Measurements from ENCODE around the gene PCDHA7. TPM values are rescaled to one million over a fixed set of nuclear protein-coding genes. Genes with fewer than 3 reads are reported as not detected.
A peak's percentile ranks its signal among the peaks of the same experiment; 100 is the strongest.
"Not testable (repeated sequence)": the region's sequence is repeated elsewhere in the genome, so short reads cannot be mapped to it uniquely, and the experiment has no call there.

PCDHA7 gene
- total RNA-seq, 1 experiment from 2014 or later = 0.28 TPM

DNA sequence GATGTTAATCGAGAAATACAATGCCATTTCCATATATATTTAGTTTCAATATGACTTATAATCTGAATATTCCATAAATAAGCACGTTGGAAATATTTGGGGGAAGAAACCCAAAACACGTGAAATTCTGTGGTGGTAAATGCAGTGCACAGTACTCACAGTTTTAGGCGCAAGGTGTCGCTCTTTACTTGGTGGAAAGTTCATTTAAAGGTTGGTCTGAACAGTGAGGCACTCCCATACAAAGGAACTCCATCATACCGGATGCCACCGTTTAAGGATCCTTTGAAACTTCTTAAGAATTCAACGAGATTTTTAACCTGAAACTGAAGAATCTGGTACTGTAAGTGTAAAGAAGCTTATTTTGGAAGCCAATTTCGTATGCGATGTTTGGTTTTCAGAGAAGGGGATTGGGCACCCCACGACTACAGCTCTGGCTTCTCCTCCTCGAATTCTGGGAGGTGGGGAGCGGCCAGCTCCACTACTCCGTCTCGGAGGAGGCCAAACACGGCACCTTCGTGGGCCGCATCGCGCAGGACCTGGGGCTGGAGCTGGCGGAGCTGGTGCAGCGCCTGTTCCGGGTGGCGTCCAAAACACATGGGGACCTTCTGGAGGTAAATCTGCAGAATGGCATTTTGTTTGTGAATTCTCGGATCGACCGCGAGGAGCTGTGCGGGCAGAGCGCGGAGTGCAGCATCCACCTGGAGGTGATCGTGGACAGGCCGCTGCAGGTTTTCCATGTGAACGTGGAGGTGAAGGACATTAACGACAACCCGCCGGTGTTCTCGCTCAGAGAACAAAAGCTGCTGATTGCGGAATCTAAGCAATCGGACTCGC is 34.9 kb downstream of the PCDHA7 start, which contains the start of gene PCDHA11:
Gene PCDHA11 (plus strand): TSS at position 237 of the 834 bp plus-strand sequence. CDS start 147 bp downstream, at position 384.
- no peaks in the 10 kb centered on the region for H3K36me3 ChIP-seq (replicated peaks; ENCODE audit: control insufficient read depth, insufficient read depth, low read length)
- peak within 1 kb of the TSS; percentile 47 for H3K4me3 ChIP-seq (ENCODE audit: insufficient read depth, low read depth, low read length)
- DNase-seq = peak; percentile 81
- no peaks in the 10 kb centered on the region for H3K27me3 ChIP-seq (ENCODE audit: control insufficient read depth, insufficient read depth, low read length)

DNA sequence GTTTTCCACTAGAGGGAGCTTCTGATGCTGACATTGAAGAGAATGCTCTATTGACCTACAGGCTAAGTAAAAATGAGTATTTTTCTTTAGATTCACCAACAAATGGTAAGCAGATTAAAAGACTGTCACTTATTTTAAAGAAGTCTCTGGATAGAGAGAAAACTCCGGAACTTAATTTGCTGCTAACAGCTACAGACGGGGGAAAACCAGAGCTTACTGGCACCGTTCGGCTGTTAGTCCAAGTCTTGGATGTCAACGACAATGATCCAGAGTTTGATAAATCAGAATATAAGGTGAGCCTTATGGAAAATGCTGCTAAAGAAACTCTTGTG is 35.5 kb downstream of the PCDHA7 start:
- H3K36me3 ChIP-seq (replicated peaks; ENCODE audit: control insufficient read depth, insufficient read depth, low read length) = no peaks in the 10 kb centered on the region
- no peak for DNase-seq
- peak overlapping the region; percentile 47 for H3K4me3 ChIP-seq (ENCODE audit: insufficient read depth, low read depth, low read length)
- no peaks in the 10 kb centered on the region for H3K27me3 ChIP-seq (ENCODE audit: control insufficient read depth, insufficient read depth, low read length)

DNA sequence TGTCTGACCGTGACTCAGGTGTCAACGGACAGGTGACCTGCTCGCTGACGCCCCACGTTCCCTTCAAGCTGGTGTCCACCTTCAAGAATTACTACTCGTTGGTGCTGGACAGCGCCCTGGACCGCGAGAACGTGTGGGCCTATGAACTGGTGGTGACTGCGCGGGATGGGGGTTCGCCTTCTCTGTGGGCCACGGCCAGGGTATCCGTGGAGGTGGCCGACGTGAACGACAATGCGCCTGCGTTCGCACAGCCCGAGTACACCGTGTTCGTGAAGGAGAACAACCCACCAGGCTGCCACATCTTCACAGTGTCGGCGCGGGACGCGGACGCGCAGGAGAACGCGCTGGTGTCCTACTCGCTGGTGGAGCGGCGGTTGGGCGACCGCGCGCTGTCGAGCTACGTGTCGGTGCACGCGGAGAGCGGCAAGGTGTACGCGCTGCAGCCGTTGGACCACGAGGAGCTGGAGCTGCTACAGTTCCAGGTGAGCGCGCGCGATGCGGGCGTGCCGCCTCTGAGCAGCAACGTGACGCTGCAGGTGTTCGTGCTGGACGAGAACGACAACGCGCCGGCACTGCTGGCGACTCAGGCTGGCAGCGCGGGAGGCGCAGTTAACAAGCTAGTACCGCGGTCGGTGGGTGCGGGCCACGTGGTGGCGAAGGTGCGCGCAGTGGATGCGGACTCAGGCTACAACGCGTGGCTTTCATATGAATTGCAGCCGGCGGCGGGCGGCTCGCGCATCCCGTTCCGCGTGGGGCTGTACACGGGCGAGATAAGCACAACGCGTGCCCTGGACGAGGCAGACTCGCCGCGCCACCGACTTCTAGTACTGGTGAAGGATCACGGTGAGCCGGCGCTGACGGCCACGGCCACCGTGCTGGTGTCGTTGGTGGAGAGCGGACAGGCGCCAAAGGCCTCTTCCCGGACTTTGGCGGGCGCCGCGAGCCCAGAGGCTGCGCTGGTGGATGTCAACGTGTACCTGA is 36.4 kb downstream of the PCDHA7 start:
- no peak for DNase-seq
- no peaks in the 10 kb centered on the region for H3K27me3 ChIP-seq (ENCODE audit: control insufficient read depth, insufficient read depth, low read length)
- no peak overlapping the region for H3K4me3 ChIP-seq (ENCODE audit: insufficient read depth, low read depth, low read length)
- no peaks in the 10 kb centered on the region for H3K36me3 ChIP-seq (replicated peaks; ENCODE audit: control insufficient read depth, insufficient read depth, low read length)

DNA sequence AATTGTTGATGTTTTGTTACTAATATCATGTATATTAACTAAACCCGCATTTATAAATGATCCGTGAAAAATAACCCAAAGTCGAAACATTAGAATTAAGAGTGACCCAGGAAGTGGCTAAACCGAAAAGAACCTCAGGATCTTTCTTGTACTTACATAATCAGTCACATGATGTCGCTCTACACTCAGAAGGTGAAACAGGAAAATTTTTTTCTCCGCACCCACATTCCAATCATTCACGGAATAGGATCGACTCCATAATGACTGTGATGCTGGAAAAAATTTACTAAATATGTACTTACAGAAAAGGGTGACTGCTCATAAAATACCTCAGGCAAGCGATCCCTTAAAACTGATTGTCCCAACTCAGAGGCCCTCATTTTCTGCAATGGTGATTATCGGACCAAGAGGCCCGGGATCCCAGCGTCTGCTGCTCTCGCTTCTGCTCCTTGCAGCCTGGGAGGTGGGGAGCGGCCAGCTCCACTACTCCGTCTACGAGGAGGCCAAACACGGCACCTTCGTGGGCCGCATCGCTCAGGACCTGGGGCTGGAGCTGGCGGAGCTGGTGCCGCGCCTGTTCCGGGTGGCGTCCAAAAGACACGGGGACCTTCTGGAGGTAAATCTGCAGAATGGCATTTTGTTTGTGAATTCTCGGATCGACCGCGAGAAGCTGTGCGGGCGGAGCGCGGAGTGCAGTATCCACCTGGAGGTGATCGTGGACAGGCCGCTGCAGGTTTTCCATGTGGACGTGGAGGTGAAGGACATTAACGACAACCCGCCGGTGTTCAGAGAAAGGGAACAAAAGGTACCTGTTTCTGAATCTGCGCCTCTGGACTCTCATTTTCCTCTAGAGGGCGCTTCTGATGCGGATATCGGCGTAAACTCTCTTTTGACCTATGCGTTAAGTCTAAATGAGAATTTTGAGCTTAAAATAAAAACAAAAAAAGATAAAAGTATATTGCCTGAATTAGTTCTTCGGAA is 41.3 kb downstream of the PCDHA7 start, which contains the start of gene PCDHA12:
Gene PCDHA12 (plus strand): TSS at position 224 of the 981 bp plus-strand sequence. CDS start 165 bp downstream, at position 389.
- peak within 1 kb of the TSS; percentile 55 for H3K4me3 ChIP-seq (ENCODE audit: insufficient read depth, low read depth, low read length)
- H3K36me3 ChIP-seq (replicated peaks; ENCODE audit: control insufficient read depth, insufficient read depth, low read length) = no peaks in the 10 kb centered on the region
- peak; percentile 76 for DNase-seq
- H3K27me3 ChIP-seq (ENCODE audit: control insufficient read depth, insufficient read depth, low read length) = no peaks in the 10 kb centered on the region

DNA sequence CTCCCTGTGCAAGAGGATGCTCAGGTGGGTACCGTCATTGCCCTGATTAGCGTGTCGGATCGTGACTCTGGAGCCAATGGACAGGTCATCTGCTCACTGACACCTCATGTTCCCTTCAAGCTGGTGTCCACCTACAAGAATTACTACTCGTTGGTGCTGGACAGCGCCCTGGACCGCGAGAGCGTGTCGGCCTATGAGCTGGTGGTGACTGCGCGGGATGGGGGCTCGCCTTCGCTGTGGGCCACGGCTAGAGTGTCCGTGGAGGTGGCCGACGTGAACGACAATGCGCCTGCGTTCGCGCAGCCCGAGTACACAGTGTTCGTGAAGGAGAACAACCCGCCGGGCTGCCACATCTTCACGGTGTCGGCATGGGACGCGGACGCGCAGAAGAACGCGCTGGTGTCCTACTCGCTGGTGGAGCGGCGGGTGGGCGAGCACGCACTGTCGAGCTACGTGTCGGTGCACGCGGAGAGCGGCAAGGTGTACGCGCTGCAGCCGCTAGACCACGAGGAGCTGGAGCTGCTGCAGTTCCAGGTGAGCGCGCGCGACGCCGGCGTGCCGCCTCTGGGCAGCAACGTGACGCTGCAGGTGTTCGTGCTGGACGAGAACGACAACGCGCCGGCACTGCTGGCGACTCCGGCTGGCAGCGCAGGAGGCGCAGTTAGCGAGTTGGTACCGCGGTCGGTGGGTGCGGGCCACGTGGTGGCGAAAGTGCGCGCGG is 42.6 kb downstream of the PCDHA7 start:
- not testable (repeated sequence) for H3K27me3 ChIP-seq (ENCODE audit: control insufficient read depth, insufficient read depth, low read length); H3K36me3 ChIP-seq (replicated peaks; ENCODE audit: control insufficient read depth, insufficient read depth, low read length); H3K4me3 ChIP-seq (ENCODE audit: insufficient read depth, low read depth, low read length); DNase-seq

DNA sequence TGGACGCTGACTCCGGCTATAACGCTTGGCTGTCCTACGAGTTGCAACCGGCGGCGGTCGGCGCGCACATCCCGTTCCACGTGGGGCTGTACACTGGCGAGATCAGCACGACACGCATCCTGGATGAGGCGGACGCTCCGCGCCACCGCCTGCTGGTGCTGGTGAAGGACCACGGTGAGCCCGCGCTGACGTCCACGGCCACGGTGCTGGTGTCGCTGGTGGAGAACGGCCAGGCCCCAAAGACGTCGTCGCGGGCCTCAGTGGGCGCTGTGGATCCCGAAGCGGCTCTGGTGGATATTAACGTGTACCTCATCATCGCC is 43.2 kb downstream of the PCDHA7 start:
- H3K27me3 ChIP-seq (ENCODE audit: control insufficient read depth, insufficient read depth, low read length) = no peaks in the 10 kb centered on the region
- no peak for DNase-seq
- no peak overlapping the region for H3K4me3 ChIP-seq (ENCODE audit: insufficient read depth, low read depth, low read length)
- H3K36me3 ChIP-seq (replicated peaks; ENCODE audit: control insufficient read depth, insufficient read depth, low read length) = no peaks in the 10 kb centered on the region

DNA sequence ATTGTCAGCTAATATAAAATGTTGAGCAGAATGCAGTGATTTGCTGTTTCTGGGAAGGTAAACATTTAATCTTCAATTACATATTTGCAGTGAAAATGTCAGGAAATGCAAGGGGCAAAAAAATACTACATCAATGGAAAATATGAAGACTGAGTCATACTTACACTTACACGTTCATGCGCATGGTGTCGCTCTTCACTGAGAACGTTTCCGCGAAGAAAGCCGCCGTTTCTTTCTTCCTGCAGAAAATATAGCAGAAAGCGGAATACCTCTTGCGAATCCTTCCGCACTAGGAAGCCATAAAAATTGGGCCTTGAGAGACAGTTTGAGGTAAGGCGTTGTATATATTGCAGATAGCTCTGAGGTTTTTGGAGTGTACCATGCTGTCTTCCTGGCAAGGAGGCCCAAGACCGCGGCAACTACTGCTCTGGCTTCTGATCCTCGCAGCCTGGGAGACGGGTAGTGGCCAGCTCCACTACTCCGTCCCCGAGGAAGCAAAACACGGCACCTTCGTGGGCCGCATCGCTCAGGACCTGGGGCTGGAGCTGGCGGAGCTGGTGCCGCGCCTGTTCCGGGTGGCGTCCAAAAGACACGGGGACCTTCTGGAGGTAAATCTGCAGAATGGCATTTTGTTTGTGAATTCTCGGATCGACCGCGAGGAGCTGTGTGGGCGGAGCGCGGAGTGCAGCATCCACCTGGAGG is 48.0 kb downstream of the PCDHA7 start, which contains the start of gene PCDHA13:
Gene PCDHA13 (plus strand): TSS at position 236 of the 702 bp plus-strand sequence. CDS start 145 bp downstream, at position 381.
- H3K36me3 ChIP-seq (replicated peaks; ENCODE audit: control insufficient read depth, insufficient read depth, low read length) = no peaks in the 10 kb centered on the region
- peak; percentile 28 for DNase-seq
- H3K4me3 ChIP-seq (ENCODE audit: insufficient read depth, low read depth, low read length) = peak within 1 kb of the TSS; percentile 34
- H3K27me3 ChIP-seq (ENCODE audit: control insufficient read depth, insufficient read depth, low read length) = no peaks in the 10 kb centered on the region

DNA sequence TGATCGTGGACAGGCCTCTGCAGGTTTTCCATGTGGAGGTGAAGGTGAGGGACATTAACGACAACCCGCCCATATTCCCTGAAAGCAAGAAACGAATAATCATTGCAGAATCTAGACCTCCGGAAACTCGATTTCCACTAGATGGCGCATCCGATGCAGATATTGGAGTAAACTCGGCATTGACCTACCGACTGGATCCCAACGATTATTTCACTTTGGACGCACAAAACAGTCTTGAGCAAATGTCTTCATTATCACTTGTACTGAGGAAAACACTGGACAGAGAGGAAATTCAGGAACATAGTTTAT is 48.5 kb downstream of the PCDHA7 start:
- no peaks in the 10 kb centered on the region for H3K36me3 ChIP-seq (replicated peaks; ENCODE audit: control insufficient read depth, insufficient read depth, low read length)
- H3K4me3 ChIP-seq (ENCODE audit: insufficient read depth, low read depth, low read length) = peak overlapping the region; percentile 34
- DNase-seq = peak; percentile 83
- H3K27me3 ChIP-seq (ENCODE audit: control insufficient read depth, insufficient read depth, low read length) = no peaks in the 10 kb centered on the region

DNA sequence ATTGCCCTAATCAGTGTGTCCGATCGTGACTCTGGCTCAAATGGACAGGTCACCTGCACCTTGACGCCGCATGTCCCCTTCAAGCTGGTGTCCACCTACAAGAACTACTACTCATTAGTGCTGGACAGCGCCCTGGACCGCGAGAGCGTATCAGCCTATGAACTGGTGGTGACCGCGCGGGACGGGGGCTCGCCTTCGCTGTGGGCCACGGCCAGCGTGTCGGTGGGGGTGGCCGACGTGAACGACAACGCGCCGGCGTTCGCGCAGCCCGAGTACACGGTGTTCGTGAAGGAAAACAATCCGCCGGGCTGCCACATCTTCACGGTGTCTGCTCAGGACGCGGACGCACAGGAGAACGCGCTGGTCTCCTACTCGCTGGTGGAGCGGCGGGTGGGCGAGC is 49.3 kb downstream of the PCDHA7 start:
- Histone ChIP-seq H3K4me3 (ENCODE audit: insufficient read depth, low read depth, low read length) (no peak overlapping the region), H3K27me3 (ENCODE audit: control insufficient read depth, insufficient read depth, low read length) (no peaks in the 10 kb centered on the region), H3K36me3 (replicated peaks; ENCODE audit: control insufficient read depth, insufficient read depth, low read length) (no peaks in the 10 kb centered on the region)
- DNase-seq = peak; percentile 13

DNA sequence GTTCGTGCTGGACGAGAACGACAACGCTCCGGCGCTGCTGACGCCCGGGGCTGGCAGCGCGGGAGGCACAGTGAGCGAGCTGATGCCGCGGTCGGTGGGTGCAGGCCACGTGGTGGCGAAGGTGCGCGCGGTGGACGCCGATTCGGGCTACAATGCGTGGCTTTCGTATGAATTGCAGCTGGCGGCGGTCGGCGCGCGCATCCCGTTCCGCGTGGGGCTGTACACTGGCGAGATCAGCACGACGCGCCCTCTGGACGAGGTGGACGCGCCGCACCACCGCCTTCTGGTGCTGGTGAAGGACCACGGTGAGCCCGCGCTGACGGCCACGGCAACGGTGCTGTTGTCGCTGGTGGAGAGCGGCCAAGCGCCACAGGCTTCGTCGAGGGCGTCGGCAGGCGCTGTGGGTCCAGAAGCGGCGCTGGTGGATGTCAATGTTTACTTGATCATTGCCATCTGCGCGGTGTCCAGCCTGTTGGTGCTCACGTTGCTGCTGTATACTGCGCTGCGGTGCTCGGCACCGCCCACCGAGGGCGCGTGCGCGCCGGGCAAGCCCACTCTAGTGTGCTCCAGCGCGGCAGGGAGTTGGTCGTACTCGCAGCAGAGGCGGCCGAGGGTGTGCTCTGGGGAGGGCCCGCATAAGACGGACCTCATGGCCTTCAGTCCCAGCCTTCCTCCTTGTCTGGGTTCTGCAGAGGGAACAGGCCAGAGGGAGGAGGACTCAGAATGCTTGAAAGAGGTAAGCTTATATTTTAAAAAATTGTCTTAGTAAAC is 50.0 kb downstream of the PCDHA7 start:
- Histone ChIP-seq H3K4me3 (ENCODE audit: insufficient read depth, low read depth, low read length) (no peak overlapping the region), H3K36me3 (replicated peaks; ENCODE audit: control insufficient read depth, insufficient read depth, low read length) (no peaks in the 10 kb centered on the region), H3K27me3 (ENCODE audit: control insufficient read depth, insufficient read depth, low read length) (no peaks in the 10 kb centered on the region)
- DNase-seq = peak; percentile 28

Data from H7 (cell line).